ENCODE results near the gene COPZ2.

COPZ2 gene

DNA sequence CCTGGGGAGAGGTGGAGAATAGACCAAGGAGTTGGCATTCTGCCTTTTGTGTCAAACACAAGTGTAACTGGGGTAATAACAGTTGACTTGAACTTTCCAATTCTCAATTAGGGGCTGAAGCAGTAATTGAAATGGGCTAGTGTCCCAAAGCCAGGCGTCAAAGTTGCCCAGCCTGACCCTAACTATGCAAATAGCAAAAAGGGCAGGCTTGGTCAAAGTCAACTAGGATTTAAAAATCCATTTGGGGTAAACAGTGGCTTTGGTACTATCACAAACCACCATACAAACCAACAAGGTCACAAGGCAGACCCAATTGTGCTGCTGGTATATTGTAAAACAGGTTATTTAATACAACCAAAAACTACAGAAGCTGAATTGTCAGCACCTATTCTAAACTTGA is 28.6 kb upstream of the COPZ2 start:
- Mint-ChIP-seq H3K27ac (no peak overlapping the region), H3K9me3 (no peaks in the 10 kb centered on the region), H3K4me1 (ENCODE audit: low read depth in 2 of 2) (no peaks in the 10 kb centered on the region), H3K36me3 (ENCODE audit: insufficient read depth) (peaks cover 48% of the 10 kb centered on the region), H3K4me3 (no peak overlapping the region), H3K27me3 (no peaks in the 10 kb centered on the region)
- DNase-seq (no peak), ATAC-seq (replicated peaks) (no peak)

DNA sequence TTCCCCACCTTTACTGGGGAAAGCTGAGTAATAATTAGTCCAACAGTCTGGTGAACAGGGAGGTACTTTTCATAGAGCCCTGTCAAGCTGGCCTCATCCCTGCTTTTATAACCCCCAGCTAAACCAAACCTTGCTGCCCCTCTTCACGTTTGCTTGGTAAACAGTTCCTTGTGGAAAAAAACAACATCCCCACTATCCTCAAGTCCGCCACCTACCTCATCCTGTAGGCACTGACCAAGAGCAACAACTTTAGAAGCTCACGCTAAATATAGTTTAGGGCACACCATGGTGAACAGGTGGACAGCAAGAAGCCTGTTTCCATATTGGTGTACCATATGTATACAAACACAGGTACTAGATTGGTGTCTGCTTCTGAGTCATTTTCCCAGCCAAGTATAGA is 27.0 kb upstream of the COPZ2 start:
- ATAC-seq (replicated peaks), result no peak
- Mint-ChIP-seq H3K27ac (no peak overlapping the region), H3K9me3 (no peaks in the 10 kb centered on the region), H3K4me3 (no peak overlapping the region), H3K27me3 (no peaks in the 10 kb centered on the region), H3K4me1 (ENCODE audit: low read depth in 2 of 2) (no peaks in the 10 kb centered on the region), H3K36me3 (ENCODE audit: insufficient read depth) (peaks cover 49% of the 10 kb centered on the region)
- DNase-seq, result no peak

DNA sequence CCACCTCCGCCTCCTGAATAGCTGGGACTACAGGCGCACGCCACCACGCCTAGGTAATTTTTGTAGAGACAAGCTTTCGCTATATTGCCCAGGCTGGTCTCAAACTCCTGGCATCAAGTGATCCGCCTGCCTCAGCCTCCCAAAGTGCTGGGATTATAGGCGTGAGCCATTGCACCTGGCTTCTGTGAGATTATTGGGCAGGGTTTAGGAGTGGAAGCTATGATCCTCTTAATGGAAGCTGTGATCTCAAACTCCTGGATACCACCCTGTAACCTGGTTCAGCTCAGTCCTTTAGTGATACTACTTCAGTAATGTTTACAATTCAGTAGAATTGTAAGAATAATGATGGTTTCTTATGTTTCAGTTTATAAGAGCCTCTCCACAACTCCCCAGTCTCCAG is 24.7 kb upstream of the COPZ2 start:
- Mint-ChIP-seq H3K36me3 (ENCODE audit: insufficient read depth) (peaks cover 55% of the 10 kb centered on the region), H3K27me3 (no peaks in the 10 kb centered on the region), H3K9me3 (no peaks in the 10 kb centered on the region), H3K27ac (no peak overlapping the region), H3K4me3 (no peak overlapping the region), H3K4me1 (ENCODE audit: low read depth in 2 of 2) (peaks cover 0 to 3% of the 10 kb centered on the region in 2 donors)
- ATAC-seq (replicated peaks) (no peak), DNase-seq (no peak)

DNA sequence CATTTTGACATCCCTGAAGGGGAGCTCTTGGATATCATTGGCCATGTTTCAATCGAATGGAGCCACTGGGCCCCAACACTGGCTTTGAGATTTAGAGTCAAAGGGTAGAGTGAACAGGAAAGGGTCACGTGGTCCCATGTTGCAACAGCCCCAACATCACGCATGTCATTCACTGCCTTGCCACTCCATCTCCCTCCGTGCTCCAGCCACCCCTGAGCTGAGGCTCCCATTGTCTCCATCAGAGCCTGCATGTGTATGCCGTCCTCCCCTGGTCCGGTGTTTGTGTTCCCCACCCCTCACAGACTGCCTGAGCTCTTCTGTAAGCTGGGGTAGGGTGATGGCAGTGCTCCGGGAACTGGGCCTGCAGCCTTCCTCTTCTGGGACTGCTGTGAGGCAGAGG is 22.7 kb upstream of the COPZ2 start:
- no peak for DNase-seq
- Mint-ChIP-seq H3K36me3 (ENCODE audit: insufficient read depth) (peaks cover 51% of the 10 kb centered on the region), H3K4me3 (no peak overlapping the region), H3K9me3 (no peaks in the 10 kb centered on the region), H3K4me1 (ENCODE audit: low read depth in 2 of 2) (peaks cover 12 to 17% of the 10 kb centered on the region in 2 donors), H3K27me3 (no peaks in the 10 kb centered on the region), H3K27ac (no peak overlapping the region)
- no peak for ATAC-seq (replicated peaks)

DNA sequence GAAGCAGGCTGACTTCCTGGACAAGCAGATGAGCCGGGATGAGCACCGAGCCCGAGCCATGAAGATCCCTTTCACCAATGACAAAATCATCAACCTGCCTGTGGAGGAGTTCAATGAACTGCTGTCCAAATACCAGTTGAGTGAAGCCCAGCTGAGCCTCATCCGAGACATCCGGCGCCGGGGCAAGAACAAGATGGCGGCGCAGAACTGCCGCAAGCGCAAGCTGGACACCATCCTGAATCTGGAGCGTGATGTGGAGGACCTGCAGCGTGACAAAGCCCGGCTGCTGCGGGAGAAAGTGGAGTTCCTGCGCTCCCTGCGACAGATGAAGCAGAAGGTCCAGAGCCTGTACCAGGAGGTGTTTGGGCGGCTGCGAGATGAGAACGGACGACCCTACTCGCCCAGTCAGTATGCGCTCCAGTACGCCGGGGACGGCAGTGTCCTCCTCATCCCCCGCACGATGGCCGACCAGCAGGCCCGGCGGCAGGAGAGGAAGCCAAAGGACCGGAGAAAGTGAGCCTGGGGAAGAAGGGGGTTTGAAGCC is 21.6 kb upstream of the COPZ2 start:
- no peak for ATAC-seq (replicated peaks)
- Mint-ChIP-seq H3K36me3 (ENCODE audit: insufficient read depth) (peaks cover 49% of the 10 kb centered on the region), H3K27ac (peak overlapping the region in 1 of 2 donors; percentile 65), H3K4me3 (no peak overlapping the region), H3K9me3 (no peaks in the 10 kb centered on the region), H3K4me1 (ENCODE audit: low read depth in 2 of 2) (peaks cover 14 to 20% of the 10 kb centered on the region in 2 donors), H3K27me3 (no peaks in the 10 kb centered on the region)
- no peak for DNase-seq

DNA sequence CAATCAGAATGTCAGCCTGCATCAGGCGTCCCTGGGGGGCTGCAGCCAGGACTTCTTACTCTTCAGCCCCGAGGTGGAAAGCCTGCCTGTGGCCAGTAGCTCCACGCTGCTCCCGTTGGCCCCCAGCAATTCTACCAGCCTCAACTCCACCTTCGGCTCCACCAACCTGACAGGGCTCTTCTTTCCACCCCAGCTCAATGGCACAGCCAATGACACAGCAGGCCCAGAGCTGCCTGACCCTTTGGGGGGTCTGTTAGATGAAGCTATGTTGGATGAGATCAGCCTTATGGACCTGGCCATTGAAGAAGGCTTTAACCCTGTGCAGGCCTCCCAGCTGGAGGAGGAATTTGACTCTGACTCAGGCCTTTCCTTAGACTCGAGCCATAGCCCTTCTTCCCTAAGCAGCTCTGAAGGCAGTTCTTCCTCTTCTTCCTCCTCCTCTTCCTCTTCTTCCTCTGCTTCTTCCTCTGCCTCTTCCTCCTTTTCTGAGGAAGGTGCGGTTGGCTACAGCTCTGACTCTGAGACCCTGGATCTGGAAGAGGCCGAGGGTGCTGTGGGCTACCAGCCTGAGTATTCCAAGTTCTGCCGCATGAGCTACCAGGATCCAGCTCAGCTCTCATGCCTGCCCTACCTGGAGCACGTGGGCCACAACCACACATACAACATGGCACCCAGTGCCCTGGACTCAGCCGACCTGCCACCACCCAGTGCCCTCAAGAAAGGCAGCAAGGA is 21.0 kb upstream of the COPZ2 start:
- H3K27ac Mint-ChIP-seq, result peak overlapping the region in 1 of 2 donors; percentile 65

DNA sequence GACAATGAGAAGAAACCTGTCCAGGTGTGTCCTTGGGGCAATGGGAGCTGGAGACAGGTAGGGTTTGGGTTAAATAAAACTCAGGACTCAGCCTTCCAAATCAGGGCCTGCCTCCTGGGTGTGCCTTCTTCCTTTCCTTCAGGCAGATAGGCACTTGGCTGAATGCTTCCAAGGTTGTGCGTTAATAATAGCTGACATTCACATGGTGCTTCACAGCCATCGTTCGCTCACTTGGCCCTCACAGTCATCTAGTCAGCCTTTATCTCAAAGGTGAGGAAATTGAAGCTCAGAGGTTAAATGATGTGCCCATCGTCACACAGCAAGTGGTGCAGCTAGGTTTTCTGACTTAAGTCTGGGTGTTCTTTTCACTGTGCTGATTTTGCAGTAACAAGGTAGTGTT is 20.0 kb upstream of the COPZ2 start:
- H3K4me3 Mint-ChIP-seq, result no peak overlapping the region
- ATAC-seq (replicated peaks) (no peak), DNase-seq (no peak)
- peaks cover 21 to 30% of the 10 kb centered on the region in 2 donors for H3K4me1 Mint-ChIP-seq (ENCODE audit: low read depth in 2 of 2)
- H3K9me3 Mint-ChIP-seq, result no peaks in the 10 kb centered on the region
- no peaks in the 10 kb centered on the region for H3K27me3 Mint-ChIP-seq
- peak overlapping the region in 1 of 2 donors; percentile 12 for H3K27ac Mint-ChIP-seq
- H3K36me3 Mint-ChIP-seq (ENCODE audit: insufficient read depth), result peaks cover 44% of the 10 kb centered on the region

More for the DNA sequence above, 21.0 kb upstream of the COPZ2 start:
- ATAC-seq (replicated peaks), result no peak
- Mint-ChIP-seq H3K9me3 (no peaks in the 10 kb centered on the region), H3K4me1 (ENCODE audit: low read depth in 2 of 2) (peaks cover 15 to 21% of the 10 kb centered on the region in 2 donors), H3K36me3 (ENCODE audit: insufficient read depth) (peaks cover 49% of the 10 kb centered on the region), H3K27me3 (no peaks in the 10 kb centered on the region), H3K4me3 (no peak overlapping the region)
- no peak for DNase-seq

DNA sequence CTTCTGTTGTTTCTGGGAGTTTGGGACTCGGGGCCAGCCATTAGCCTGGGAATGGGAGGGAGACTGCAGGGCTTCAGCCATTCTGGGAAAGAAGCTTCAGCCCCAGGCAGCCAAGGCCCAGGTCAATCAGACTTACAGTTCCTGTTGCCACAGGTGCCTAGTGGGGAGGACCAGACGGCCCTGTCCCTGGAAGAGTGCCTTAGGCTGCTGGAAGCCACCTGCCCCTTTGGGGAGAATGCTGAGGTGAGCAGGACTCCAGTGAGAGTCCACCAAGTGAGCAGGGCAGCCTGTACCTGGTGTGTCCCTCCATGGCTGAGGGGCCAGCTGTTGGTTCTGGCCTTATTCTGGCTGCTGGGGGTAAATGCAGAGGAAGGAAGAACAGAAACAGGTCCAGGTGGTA is 19.3 kb upstream of the COPZ2 start:
- Mint-ChIP-seq H3K4me1 (ENCODE audit: low read depth in 2 of 2) (peaks cover 26 to 36% of the 10 kb centered on the region in 2 donors), H3K9me3 (no peaks in the 10 kb centered on the region), H3K27ac (peak overlapping the region; percentile 12 to 61), H3K36me3 (ENCODE audit: insufficient read depth) (peaks cover 38% of the 10 kb centered on the region), H3K4me3 (no peak overlapping the region), H3K27me3 (no peaks in the 10 kb centered on the region)
- DNase-seq, result no peak
- ATAC-seq (replicated peaks), result no peak

DNA sequence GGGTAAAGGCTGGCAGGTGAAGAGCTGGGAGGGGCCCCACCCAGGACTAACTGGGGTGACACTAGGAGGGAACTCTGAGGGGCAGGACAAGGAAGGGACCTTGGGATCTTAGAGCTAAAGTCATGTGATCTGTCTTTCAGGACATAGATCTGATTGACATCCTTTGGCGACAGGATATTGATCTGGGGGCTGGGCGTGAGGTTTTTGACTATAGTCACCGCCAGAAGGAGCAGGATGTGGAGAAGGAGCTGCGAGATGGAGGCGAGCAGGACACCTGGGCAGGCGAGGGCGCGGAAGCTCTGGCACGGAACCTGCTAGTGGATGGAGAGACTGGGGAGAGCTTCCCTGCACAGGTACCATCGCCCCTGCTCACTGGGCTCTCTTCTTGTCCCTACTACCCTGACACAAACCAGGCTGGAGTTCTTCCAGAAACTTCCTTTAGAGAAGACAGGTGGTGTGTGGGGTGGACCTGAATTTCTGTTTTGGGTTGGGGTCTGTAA is 18.7 kb upstream of the COPZ2 start:
- Mint-ChIP-seq H3K27me3 (no peaks in the 10 kb centered on the region), H3K9me3 (no peaks in the 10 kb centered on the region), H3K4me1 (ENCODE audit: low read depth in 2 of 2) (peaks cover 31 to 40% of the 10 kb centered on the region in 2 donors), H3K27ac (peak overlapping the region; percentile 47 to 61), H3K36me3 (ENCODE audit: insufficient read depth) (peaks cover 36% of the 10 kb centered on the region), H3K4me3 (no peak overlapping the region)
- ATAC-seq (replicated peaks), result no peak
- DNase-seq, result no peak

DNA sequence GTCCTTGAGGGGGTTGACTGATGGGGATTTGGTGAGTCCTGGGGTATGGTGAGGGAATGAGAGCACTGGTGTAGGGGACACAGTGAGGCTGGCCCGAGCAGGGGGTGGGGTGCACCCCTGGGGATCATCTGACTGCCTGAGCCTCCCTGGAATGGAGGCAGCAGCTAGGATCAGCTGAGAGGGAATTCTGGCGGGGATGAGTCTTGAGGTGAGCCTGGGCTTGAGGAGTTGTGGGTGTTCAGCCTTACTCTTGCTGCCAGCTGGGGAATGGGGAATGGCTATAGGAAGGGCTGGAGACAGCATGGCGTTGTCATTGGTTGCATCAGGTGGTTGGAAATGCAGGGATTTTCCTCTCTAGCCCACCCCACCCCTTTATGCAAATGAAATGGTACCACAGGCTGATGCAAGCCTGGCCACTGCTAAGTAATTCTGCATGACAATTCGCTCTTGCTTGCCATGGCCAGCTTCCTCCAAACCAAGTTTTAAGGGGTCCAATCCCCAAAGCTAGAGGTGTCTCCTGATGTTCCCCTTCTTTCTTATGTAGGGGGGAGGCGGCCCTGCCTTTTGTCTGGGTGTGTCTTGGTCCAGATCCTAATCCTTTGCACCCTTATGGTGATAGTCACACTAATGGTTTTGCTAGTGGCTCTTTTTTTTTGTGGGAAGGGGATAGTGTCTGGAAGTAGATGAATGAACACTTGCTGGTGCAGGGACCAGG is 18.1 kb upstream of the COPZ2 start:
- Mint-ChIP-seq H3K9me3 (no peaks in the 10 kb centered on the region), H3K4me3 (no peak overlapping the region), H3K27ac (peak overlapping the region; percentile 47 to 61), H3K36me3 (ENCODE audit: insufficient read depth) (peaks cover 36% of the 10 kb centered on the region), H3K27me3 (no peaks in the 10 kb centered on the region), H3K4me1 (ENCODE audit: low read depth in 2 of 2) (peaks cover 34 to 43% of the 10 kb centered on the region in 2 donors)
- no peak for ATAC-seq (replicated peaks)
- DNase-seq, result no peak

DNA sequence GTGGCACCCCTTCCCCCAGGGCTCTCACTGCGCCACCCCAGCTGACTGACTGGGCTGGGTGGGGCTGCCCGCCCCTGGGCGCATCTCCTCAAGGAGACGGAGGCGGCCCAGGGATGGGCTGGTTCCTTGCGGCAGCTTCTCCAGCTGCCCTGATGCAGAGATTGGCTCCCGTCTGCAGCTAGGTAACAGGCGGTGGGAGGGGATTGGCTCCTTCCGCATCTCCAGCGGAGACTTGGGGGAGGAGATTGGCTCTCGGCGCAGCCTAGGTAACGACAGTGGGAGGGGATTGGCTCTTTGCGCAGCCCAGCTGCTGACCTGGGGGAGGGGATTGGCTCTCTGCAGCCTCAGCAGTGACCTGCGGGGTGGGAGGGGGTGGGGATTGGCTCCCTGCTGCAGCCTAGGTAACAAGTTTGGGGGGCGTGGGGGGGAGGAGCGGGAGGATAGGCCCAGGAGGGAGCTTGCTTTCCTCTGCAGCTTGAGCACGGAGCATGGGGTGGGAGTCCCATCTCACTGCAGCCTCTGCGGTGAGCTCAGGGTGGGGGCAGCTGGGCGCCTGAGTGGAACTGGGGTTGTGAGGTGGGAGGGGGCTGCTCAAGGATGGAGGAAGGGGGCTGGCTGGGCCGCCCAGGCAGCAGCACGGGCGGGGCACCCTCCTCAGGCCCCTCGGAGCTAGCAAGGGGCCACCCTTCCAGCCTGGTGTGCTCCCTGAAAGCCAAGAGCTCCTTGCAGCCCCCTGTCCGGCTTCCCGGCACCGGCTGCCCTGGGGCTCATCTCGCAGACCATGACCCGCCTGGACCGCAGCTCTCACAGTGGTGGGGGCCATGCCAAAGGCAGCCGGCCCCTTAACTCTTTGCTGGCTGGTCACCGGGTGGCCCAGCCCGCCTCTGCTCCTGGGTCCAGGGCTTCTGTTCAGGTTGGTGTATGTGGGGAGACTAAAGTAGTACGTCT is 16.9 kb upstream of the COPZ2 start:
- Mint-ChIP-seq H3K27ac (peak overlapping the region; percentile 9 to 61), H3K9me3 (no peaks in the 10 kb centered on the region), H3K4me3 (no peak overlapping the region), H3K4me1 (ENCODE audit: low read depth in 2 of 2) (peaks cover 43 to 53% of the 10 kb centered on the region in 2 donors), H3K36me3 (ENCODE audit: insufficient read depth) (peaks cover 32% of the 10 kb centered on the region), H3K27me3 (no peaks in the 10 kb centered on the region)
- ATAC-seq (replicated peaks) (no peak), DNase-seq (no peak)

DNA sequence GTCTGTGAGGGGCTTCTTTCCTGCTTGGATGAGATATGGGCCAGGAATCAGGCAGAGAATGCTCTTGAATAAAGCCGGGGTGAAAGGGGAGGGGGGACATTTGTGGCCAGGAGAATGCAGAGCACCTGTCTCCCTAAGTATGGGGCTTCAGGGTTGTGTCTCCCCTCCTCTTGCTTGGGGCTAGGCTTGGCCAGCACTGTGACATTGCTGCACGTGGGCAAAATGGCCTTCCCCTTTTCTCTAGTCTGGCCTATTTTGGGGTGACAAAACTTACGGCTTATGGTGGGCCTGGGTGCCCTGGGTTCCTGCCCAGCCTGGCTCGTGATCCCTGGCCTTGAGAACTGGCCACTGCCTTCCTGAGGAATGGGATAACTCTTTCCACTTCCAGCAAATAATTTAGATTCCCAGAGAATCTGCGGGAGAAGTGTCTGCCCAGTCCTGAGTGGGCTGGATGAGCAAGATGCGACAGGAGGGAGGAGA is 16.2 kb upstream of the COPZ2 start:
- Mint-ChIP-seq H3K27me3 (no peaks in the 10 kb centered on the region), H3K36me3 (ENCODE audit: insufficient read depth) (peaks cover 27% of the 10 kb centered on the region)

More for the DNA sequence above, 16.2 kb upstream of the COPZ2 start:
- DNase-seq (no peak), ATAC-seq (replicated peaks) (no peak)
- Mint-ChIP-seq H3K9me3 (no peaks in the 10 kb centered on the region), H3K27ac (peak overlapping the region; percentile 58 to 73), H3K4me3 (no peak overlapping the region), H3K4me1 (ENCODE audit: low read depth in 2 of 2) (peaks cover 48 to 61% of the 10 kb centered on the region in 2 donors)

Measured in effector memory CD8-positive, alpha-beta T cell (primary cell).